Neural progenitor cell (in vitro differentiated cells): ENCODE results near the gene NTF3. TPM values are rescaled to one million over a fixed set of nuclear protein-coding genes. Genes with fewer than 3 reads are reported as not detected.

ENCODE experiments used
- DNase-seq: peaks from one replicate; pipeline ENCODE4 v3.0.0-alpha.2; 2016; ENCODE audit warnings: low spot score
- H2AFZ ChIP-seq: fragments of 200-600 bp; sonication (generic); replicated peaks from 2 replicates; pipeline ENCODE4 v1.6.1; 2016; ENCODE audit warnings: antibody characterized with exemption
- H3F3A ChIP-seq: fragments of 200-600 bp; sonication (generic); 2 replicates; pipeline ENCODE4 v1.6.1; 2016; ENCODE audit warnings: antibody characterized with exemption, low read depth
- H3K27ac ChIP-seq: fragments of 200-600 bp; sonication (generic); 2 replicates; pipeline ENCODE4 v1.5.1; 2016; ENCODE audit warnings: mild to moderate bottlenecking
- H3K27me3 ChIP-seq: fragments of 200-600 bp; sonication (generic); 2 replicates; pipeline ENCODE4 v1.6.1; 2016; ENCODE audit warnings: mild to moderate bottlenecking, moderate library complexity
- H3K36me3 ChIP-seq: fragments of 200-600 bp; sonication (generic); 2 replicates; pipeline ENCODE4 v1.5.1; 2016
- H3K4me1 ChIP-seq: fragments of 200-600 bp; sonication (generic); 2 replicates; pipeline ENCODE4 v1.6.1; 2016; ENCODE audit warnings: mixed run types
- H3K4me2 ChIP-seq: fragments of 200-600 bp; sonication (generic); 2 replicates; pipeline ENCODE4 v1.6.1; 2016
- H3K4me3 ChIP-seq: fragments of 200-600 bp; sonication (generic); 2 replicates; pipeline ENCODE4 v1.5.1; 2016
- H3K79me2 ChIP-seq: fragments of 200-600 bp; sonication (generic); 2 replicates; pipeline ENCODE4 v1.6.1; 2016; ENCODE audit warnings: low read depth
- H3K9ac ChIP-seq: fragments of 200-600 bp; sonication (generic); 2 replicates; pipeline ENCODE4 v1.6.1; 2016
- H3K9me3 ChIP-seq: fragments of 200-600 bp; sonication (generic); 2 replicates; pipeline ENCODE4 v1.5.1; 2016; ENCODE audit warnings: low read depth
- H4K20me1 ChIP-seq: fragments of 200-600 bp; sonication (generic); 2 replicates; pipeline ENCODE4 v1.6.1; 2016; ENCODE audit warnings: low read depth
- H3K27ac Mint-ChIP-seq: 3 replicates; pipeline ENCODE4 v1.8.0; 2021; ENCODE audit warnings: mixed read lengths
- H3K27me3 Mint-ChIP-seq: 2 replicates; pipeline ENCODE4 v1.8.0; 2022; ENCODE audit warnings: low read depth, mild to moderate bottlenecking, inconsistent platforms, moderate library complexity, mixed read lengths; ENCODE audit not compliant: insufficient read depth
- H3K36me3 Mint-ChIP-seq: 3 replicates; pipeline ENCODE4 v1.8.0; 2021; ENCODE audit warnings: mixed read lengths
- H3K4me1 Mint-ChIP-seq: 3 replicates; pipeline ENCODE4 v1.8.0; 2021; ENCODE audit warnings: mixed read lengths
- H3K4me3 Mint-ChIP-seq: 3 replicates; pipeline ENCODE4 v1.8.0; 2021; ENCODE audit warnings: mild to moderate bottlenecking, moderate library complexity, mixed read lengths
- H3K9me3 Mint-ChIP-seq: 3 replicates; pipeline ENCODE4 v1.8.0; 2020; ENCODE audit warnings: mixed read lengths
- CTCF ChIP-seq: fragments of 200-600 bp; sonication (generic); IDR thresholded peaks from 2 replicates; pipeline ENCODE4 v1.5.1; 2017; ENCODE audit warnings: antibody characterized with exemption, mild to moderate bottlenecking
- EZH2 ChIP-seq: fragments of 200-600 bp; sonication (generic); IDR thresholded peaks from 2 replicates; pipeline ENCODE4 v1.6.1; 2017; ENCODE audit warnings: antibody characterized with exemption, mild to moderate bottlenecking, moderate library complexity
- EZH2phosphoT487 ChIP-seq: fragments of 200-600 bp; sonication (generic); IDR thresholded peaks from 2 replicates; pipeline ENCODE4 v1.6.1; 2017; ENCODE audit warnings: antibody characterized with exemption
- total RNA-seq: library from RNA; depleted of rRNA; stranded (reverse); fragments of >200 nt; gene quantifications from 2 replicates; pipeline ENCODE4 v1.2.3, GENCODE V29; 2015; ENCODE audit warnings: low replicate concordance

Gene NTF3
- total RNA-seq, 1 donor from 2014 or later = 6.7 TPM

- no peaks in the 10 kb centered on the region for H3K27me3 Mint-ChIP-seq
- H3K9me3 ChIP-seq = no peaks in the 10 kb centered on the region
Measured at GRCh38 chr12:5484426-5484825, 52.5 kb downstream of the NTF3 start.

GRCh38 chr12:5485454-5485853, 53.5 kb downstream of the NTF3 start:
- peaks cover 6% of the 10 kb centered on the region for H4K20me1 ChIP-seq
- H3K79me2 ChIP-seq = peaks cover 25% of the 10 kb centered on the region
- H3K27me3 ChIP-seq = no peaks in the 10 kb centered on the region
- no peaks in the 10 kb centered on the region for H3K36me3 ChIP-seq
- peaks cover 17% of the 10 kb centered on the region for H3F3A ChIP-seq
- TF ChIP-seq EZH2 (no peak), EZH2phosphoT487 (no peak), CTCF (no peak)
- Mint-ChIP-seq H3K4me3 (no peak overlapping the region), H3K27me3 (no peaks in the 10 kb centered on the region), H3K36me3 (no peaks in the 10 kb centered on the region), H3K9me3 (no peaks in the 10 kb centered on the region), H3K4me1 (peaks cover 21% of the 10 kb centered on the region), H3K27ac (no peak overlapping the region)
- no peaks in the 10 kb centered on the region for H3K9me3 ChIP-seq
- H3K27ac ChIP-seq = no peak overlapping the region
- no peak overlapping the region for H3K4me3 ChIP-seq
- H3K4me1 ChIP-seq = peaks cover 18% of the 10 kb centered on the region
- no peak overlapping the region for H3K9ac ChIP-seq
- H2AFZ ChIP-seq = no peak overlapping the region
- DNase-seq = no peak
- H3K4me2 ChIP-seq = no peak overlapping the region

More at GRCh38 chr12:5484426-5484825, 52.5 kb downstream of the NTF3 start:
- Mint-ChIP-seq H3K4me1 (peaks cover 30% of the 10 kb centered on the region), H3K4me3 (no peak overlapping the region), H3K9me3 (no peaks in the 10 kb centered on the region), H3K36me3 (no peaks in the 10 kb centered on the region), H3K27ac (no peak overlapping the region)
- DNase-seq = no peak
- H4K20me1 ChIP-seq = peaks cover 13% of the 10 kb centered on the region
- H3K79me2 ChIP-seq = peaks cover 25% of the 10 kb centered on the region
- H3F3A ChIP-seq = peaks cover 28% of the 10 kb centered on the region
- TF ChIP-seq EZH2phosphoT487 = no peak
- TF ChIP-seq CTCF = no peak
- TF ChIP-seq EZH2 = no peak
- H3K4me3 ChIP-seq = no peak overlapping the region
- no peaks in the 10 kb centered on the region for H3K27me3 ChIP-seq
- no peak overlapping the region for H3K4me2 ChIP-seq
- H2AFZ ChIP-seq = no peak overlapping the region
- no peak overlapping the region for H3K27ac ChIP-seq
- peaks cover 28% of the 10 kb centered on the region for H3K4me1 ChIP-seq
- H3K9ac ChIP-seq = no peak overlapping the region
- H3K36me3 ChIP-seq = no peaks in the 10 kb centered on the region

- Histone ChIP-seq H2AFZ (no peak overlapping the region), H3K36me3 (no peaks in the 10 kb centered on the region), H3F3A (peaks cover 1% of the 10 kb centered on the region), H3K4me1 (peaks cover 12% of the 10 kb centered on the region), H4K20me1 (peaks cover 10% of the 10 kb centered on the region), H3K9ac (no peak overlapping the region), H3K4me2 (no peak overlapping the region), H3K9me3 (no peaks in the 10 kb centered on the region), H3K79me2 (peaks cover 25% of the 10 kb centered on the region), H3K4me3 (no peak overlapping the region), H3K27me3 (no peaks in the 10 kb centered on the region), H3K27ac (no peak overlapping the region)
- Mint-ChIP-seq H3K36me3 (no peaks in the 10 kb centered on the region), H3K27me3 (no peaks in the 10 kb centered on the region), H3K9me3 (no peaks in the 10 kb centered on the region), H3K4me1 (peaks cover 20% of the 10 kb centered on the region), H3K4me3 (no peak overlapping the region), H3K27ac (no peak overlapping the region)
- no peak for TF ChIP-seq EZH2
- TF ChIP-seq CTCF = no peak
- TF ChIP-seq EZH2phosphoT487 = no peak
- DNase-seq = no peak
Measured at GRCh38 chr12:5487076-5487475, 55.2 kb downstream of the NTF3 start.
